BLaER1 treated with 17β-estradiol and CSF1 and Interleukin-3, amounts not matched to agents 10 nM and 100 nM (cell line): Measurements from ENCODE around the gene SLC44A4.
"Not testable (repeated sequence)": the region's sequence is repeated elsewhere in the genome, so short reads cannot be mapped to it uniquely, and the experiment has no call there.

Experiments used
- H3K27ac ChIP-seq, 11 experiments: shearing (Covaris generic); formaldehyde crosslinking; 2 replicates each; pipeline ENCODE4 v1.8.1; 2022
- H3K27me3 ChIP-seq, 11 experiments: shearing (Covaris generic); formaldehyde crosslinking; 2 replicates each; pipeline ENCODE4 v1.8.1; 2022
- H3K36me3 ChIP-seq, 11 experiments: shearing (Covaris generic); formaldehyde crosslinking; 2 replicates each; pipeline ENCODE4 v1.8.1; 2022
- H3K4me1 ChIP-seq, 10 experiments: shearing (Covaris generic); formaldehyde crosslinking; 2 replicates each; pipeline ENCODE4 v1.8.1; 2022
- H3K4me2 ChIP-seq, 11 experiments: shearing (Covaris generic); formaldehyde crosslinking; 2 replicates each; pipeline ENCODE4 v1.8.1; 2022
- H3K4me3 ChIP-seq, 10 experiments: shearing (Covaris generic); formaldehyde crosslinking; 2 replicates each; pipeline ENCODE4 v1.8.1; 2022
- H3K9ac ChIP-seq, 11 experiments: shearing (Covaris generic); formaldehyde crosslinking; 2 replicates each; pipeline ENCODE4 v1.8.1; 2022
- H3K9me3 ChIP-seq, 11 experiments: shearing (Covaris generic); formaldehyde crosslinking; replicated peaks in 1 of 11; 2 replicates each; pipeline ENCODE4 v1.8.1; 2022
- H4K20me1 ChIP-seq, 11 experiments: shearing (Covaris generic); formaldehyde crosslinking; 2 replicates each; pipeline ENCODE4 v1.8.1; 2022
- Cebpa-rat ChIP-seq, 11 experiments: shearing (Covaris generic); IDR thresholded peaks; 2 replicates each; pipeline ENCODE4 v1.8.1; 2022

The SLC44A4 gene

GRCh38 chr6:31862344-31863235, 16.2 kb downstream of the SLC44A4 start, which contains the start of gene NEU1:
Gene NEU1, minus strand, starts transcription at chr6:31862821. Its CDS starts 45 bp downstream, at chr6:31862776.
- Histone ChIP-seq H3K4me1 (peaks cover 34 to 49% (median 37%) of the 10 kb centered on the region in 10 experiments), H4K20me1 (peaks cover 0 to 20% (median 5%) of the 10 kb centered on the region in 11 experiments; a peak in 5 of 22 replicates), H3K9ac (peak within 1 kb of the TSS; percentile 77 to 97 (median 85)), H3K27ac (peak within 1 kb of the TSS; percentile 67 to 93 (median 77)), H3K4me3 (peak within 1 kb of the TSS; percentile 69 to 100 (median 82)), H3K9me3 (no peaks in the 10 kb centered on the region), H3K27me3 (no peaks in the 10 kb centered on the region), H3K36me3 (peaks cover 25 to 38% (median 34%) of the 10 kb centered on the region in 11 experiments; a peak in 20 of 22 replicates), H3K4me2 (peak within 1 kb of the TSS; percentile 93 to 100 (median 98))
- no peak for TF ChIP-seq Cebpa-rat (IDR thresholded peaks at IDR 0.05)

GRCh38 chr6:31861919-31862343, 16.9 kb downstream of the SLC44A4 start:
- no peak for TF ChIP-seq Cebpa-rat (IDR thresholded peaks at IDR 0.05)
- H3K4me2 ChIP-seq = peak overlapping the region; percentile 93 to 100 (median 98)
- H3K27me3 ChIP-seq = no peaks in the 10 kb centered on the region
- H3K9me3 ChIP-seq = no peaks in the 10 kb centered on the region
- H3K9ac ChIP-seq = peak overlapping the region; percentile 77 to 97 (median 85)
- peak overlapping the region; percentile 69 to 100 (median 82) for H3K4me3 ChIP-seq
- peaks cover 0 to 20% (median 5%) of the 10 kb centered on the region in 11 experiments; a peak in 5 of 22 replicates for H4K20me1 ChIP-seq
- H3K36me3 ChIP-seq = peaks cover 27 to 44% (median 40%) of the 10 kb centered on the region in 11 experiments; a peak in 20 of 22 replicates
- H3K4me1 ChIP-seq = peaks cover 34 to 49% (median 37%) of the 10 kb centered on the region in 10 experiments
- H3K27ac ChIP-seq = peak overlapping the region; percentile 25 to 93 (median 75); a peak in 20 of 22 replicates

- Histone ChIP-seq H3K27ac (no peak overlapping the region), H3K9ac (peak overlapping the region in 2 of 11 experiments; percentile 94 to 97; a peak in 3 of 22 replicates), H3K27me3 (no peaks in the 10 kb centered on the region), H3K9me3 (no peaks in the 10 kb centered on the region), H3K4me3 (peak overlapping the region in 3 of 10 experiments; percentile 81 to 100 (median 90); a peak in 4 of 20 replicates), H4K20me1 (peaks cover 0 to 20% (median 5%) of the 10 kb centered on the region in 11 experiments; a peak in 5 of 22 replicates), H3K4me2 (peak overlapping the region in 9 of 11 experiments; percentile 95 to 100 (median 98); a peak in 13 of 22 replicates), H3K4me1 (peaks cover 34 to 49% (median 37%) of the 10 kb centered on the region in 10 experiments), H3K36me3 (peaks cover 27 to 52% (median 40%) of the 10 kb centered on the region in 11 experiments; a peak in 20 of 22 replicates)
- no peak for TF ChIP-seq Cebpa-rat (IDR thresholded peaks at IDR 0.05)
These were observed 17.6 kb downstream of the SLC44A4 start for GRCh38 chr6:31861150-31861549.

- H3K36me3 ChIP-seq = peaks cover 27 to 60% (median 41%) of the 10 kb centered on the region in 11 experiments; a peak in 20 of 22 replicates
- peak overlapping the region in 1 of 11 experiments; percentile 10; a peak in 1 of 22 replicates for H3K9ac ChIP-seq
- H3K27ac ChIP-seq = no peak overlapping the region
- H3K4me1 ChIP-seq = peaks cover 29 to 44% (median 31%) of the 10 kb centered on the region in 10 experiments
- no peak overlapping the region for H3K4me3 ChIP-seq
- no peaks in the 10 kb centered on the region for H3K27me3 ChIP-seq
- H4K20me1 ChIP-seq = peaks cover 0 to 20% (median 5%) of the 10 kb centered on the region in 11 experiments; a peak in 5 of 22 replicates
- H3K4me2 ChIP-seq = no peak overlapping the region; a peak in 1 of 22 replicates
- H3K9me3 ChIP-seq = peaks cover 0 to 6% (median 3%) of the 10 kb centered on the region in 11 experiments; a peak in 14 of 22 replicates
- TF ChIP-seq Cebpa-rat (IDR thresholded peaks at IDR 0.05) = no peak
These were observed 18.4 kb downstream of the SLC44A4 start for GRCh38 chr6:31860349-31860748.

GRCh38 chr6:31859923-31860322, 18.9 kb downstream of the SLC44A4 start:
- Histone ChIP-seq H3K4me1 (peaks cover 25 to 39% (median 27%) of the 10 kb centered on the region in 10 experiments), H3K4me2 (no peak overlapping the region; a peak in 1 of 22 replicates), H4K20me1 (peaks cover 0 to 20% (median 5%) of the 10 kb centered on the region in 11 experiments; a peak in 5 of 22 replicates), H3K27me3 (no peaks in the 10 kb centered on the region), H3K27ac (no peak overlapping the region), H3K9me3 (peaks cover 0 to 10% (median 6%) of the 10 kb centered on the region in 11 experiments; a peak in 14 of 22 replicates), H3K9ac (peak overlapping the region in 1 of 11 experiments; percentile 32; a peak in 1 of 22 replicates), H3K36me3 (peaks cover 27 to 62% (median 41%) of the 10 kb centered on the region in 11 experiments; a peak in 20 of 22 replicates), H3K4me3 (no peak overlapping the region)
- TF ChIP-seq Cebpa-rat (IDR thresholded peaks at IDR 0.05) = no peak

- Histone ChIP-seq H3K9ac (peak overlapping the region in 1 of 11 experiments; percentile 32; a peak in 1 of 22 replicates), H3K9me3 (peaks cover 0 to 11% (median 6%) of the 10 kb centered on the region in 11 experiments; a peak in 14 of 22 replicates), H3K27me3 (no peaks in the 10 kb centered on the region), H4K20me1 (peaks cover 0 to 20% (median 5%) of the 10 kb centered on the region in 11 experiments; a peak in 5 of 22 replicates), H3K4me2 (no peak overlapping the region), H3K4me3 (no peak overlapping the region), H3K36me3 (peaks cover 27 to 62% (median 41%) of the 10 kb centered on the region in 11 experiments; a peak in 20 of 22 replicates), H3K4me1 (peaks cover 16 to 30% (median 17%) of the 10 kb centered on the region in 10 experiments), H3K27ac (no peak overlapping the region)
- TF ChIP-seq Cebpa-rat (IDR thresholded peaks at IDR 0.05) = 0 out of 22 replicates have a peak, but pooled peaks of 1 of the 11 experiments have one; percentile 33
These were observed 20.1 kb downstream of the SLC44A4 start for GRCh38 chr6:31858707-31859106.

GRCh38 chr6:31857774-31858173, 21.0 kb downstream of the SLC44A4 start:
- peaks cover 11 to 30% (median 13%) of the 10 kb centered on the region in 10 experiments for H3K4me1 ChIP-seq
- not testable (repeated sequence) for H3K27ac ChIP-seq, H3K27me3 ChIP-seq, H3K4me2 ChIP-seq, H3K9ac ChIP-seq, H3K4me3 ChIP-seq
- peaks cover 27 to 65% (median 41%) of the 10 kb centered on the region in 11 experiments; a peak in 20 of 22 replicates for H3K36me3 ChIP-seq
- peaks cover 0 to 20% (median 5%) of the 10 kb centered on the region in 11 experiments; a peak in 5 of 22 replicates for H4K20me1 ChIP-seq
- H3K9me3 ChIP-seq = peaks cover 3 to 14% (median 8%) of the 10 kb centered on the region in 11 experiments; a peak in 20 of 22 replicates

GRCh38 chr6:31851980-31852718, 26.6 kb downstream of the SLC44A4 start:
- not testable (repeated sequence) for H3K4me2 ChIP-seq, H3K9ac ChIP-seq, H3K27ac ChIP-seq, H3K27me3 ChIP-seq, H3K4me1 ChIP-seq, H4K20me1 ChIP-seq, H3K4me3 ChIP-seq
- H3K9me3 ChIP-seq = peaks cover 6 to 24% (median 16%) of the 10 kb centered on the region in 11 experiments; a peak in 20 of 22 replicates
- peaks cover 0 to 25% (median 5%) of the 10 kb centered on the region in 11 experiments; a peak in 12 of 22 replicates for H3K36me3 ChIP-seq
